Uterus (tissue), 4 donors: ENCODE measurements around the gene TAF12. TPM values are rescaled to one million over a fixed set of nuclear protein-coding genes. Genes with fewer than 3 reads are reported as not detected.
"Not testable (repeated sequence)": the region's sequence is repeated elsewhere in the genome, so short reads cannot be mapped to it uniquely, and the experiment has no call there.

ENCODE experiments used
- DNase-seq, 2 donors: peaks; one replicate each; pipeline ENCODE4 v3.0.0-alpha.2; 2019 to 2020
- H3K27ac ChIP-seq, 2 donors: fragments of 200-600 bp; sonication (generic); 1 replicate in 1 of 2; 2 replicates in 1 of 2; pipeline ENCODE4 v1.5.1; 2016 to 2018
- H3K27me3 ChIP-seq, 2 donors: fragments of 200-600 bp; sonication (generic); one replicate each; pipeline ENCODE4 v1.5.1; 2018 to 2019; ENCODE audit warnings: control low read depth in 1 of 2
- H3K36me3 ChIP-seq, 2 donors: fragments of 200-600 bp; sonication (generic); one replicate each; pipeline ENCODE4 v1.5.1; 2019; ENCODE audit warnings: control low read depth in 1 of 2
- H3K4me1 ChIP-seq, 2 donors: fragments of 200-600 bp; sonication (generic); one replicate each; pipeline ENCODE4 v1.5.1; 2018 to 2019; ENCODE audit warnings: control low read depth in 1 of 2
- H3K4me3 ChIP-seq, 2 donors: fragments of 200-600 bp; sonication (generic); 1 replicate in 1 of 2; 2 replicates in 1 of 2; pipeline ENCODE4 v1.5.1; 2018 to 2019; ENCODE audit warnings: mild to moderate bottlenecking in 1 of 2
- H3K9me3 ChIP-seq, 2 donors: fragments of 200-600 bp; sonication (generic); one replicate each; pipeline ENCODE4 v1.5.1; 2019; ENCODE audit warnings: control low read depth in 1 of 2
- CTCF ChIP-seq, 4 experiments: fragments of 200-600 bp in 2 of 4; fragments of 450-650 bp in 2 of 4; sonication (generic) in 2 of 4; IDR thresholded peaks; one replicate each; pipeline ENCODE4 v1.5.1; 2016 to 2019; ENCODE audit warnings: antibody characterized with exemption in 4 of 4, mild to moderate bottlenecking in 2 of 4, moderate library complexity in 1 of 4
- POLR2A ChIP-seq, 2 donors: fragments of 450-650 bp; IDR thresholded peaks; one replicate each; pipeline ENCODE4 v1.6.1; 2016; ENCODE audit warnings: antibody characterized with exemption in 2 of 2, mild to moderate bottlenecking in 1 of 2, moderate library complexity in 1 of 2
- intact Hi-C: fragments of 100-400 bp; cut with DNase I; formaldehyde crosslinking; loops from one replicate; pipeline ENCODE4 v1.15.1; 2023; ENCODE audit warnings: low total_unique reads
- total RNA-seq, 4 donors: library from RNA; depleted of rRNA in 3 of 4; stranded (reverse); fragments of >200 nt in 3 of 4; gene quantifications; one replicate each; pipeline versions ENCODE4 v1.1.0 to v1.2.4, GENCODE V29; 2014 to 2023
- donor health status: DM: yes; HTN: yes; CAD: no.

TAF12 gene
- total RNA-seq, 4 donors from 2014 or later = 5.3 to 24.4 (median 13.7) TPM

GRCh38 chr1:28648474-28649198 is 5.8 kb upstream of the TAF12 start, which contains the start of gene RNU11:
Gene RNU11, plus strand, starts transcription at chr1:28648600.
- DNase-seq = peak; percentile 83 to 93
- Histone ChIP-seq H3K4me3 (peak within 1 kb of the TSS; percentile 28 to 39), H3K9me3 (no peaks in the 10 kb centered on the region), H3K36me3 (no peaks in the 10 kb centered on the region), H3K27me3 (no peaks in the 10 kb centered on the region), H3K4me1 (peaks cover 3 to 4% of the 10 kb centered on the region in 2 donors), H3K27ac (peak within 1 kb of the TSS; percentile 90 to 95)
- intact Hi-C loops = no loop called here
- TF ChIP-seq CTCF (IDR thresholded peaks at IDR 0.05) = peak in 1 of 4 experiments; percentile 7
- TF ChIP-seq POLR2A (IDR thresholded peaks at IDR 0.05) = peak; percentile 90 to 96

- no peaks in the 10 kb centered on the region for H3K27me3 ChIP-seq
- intact Hi-C loops = no loop called here
- DNase-seq = peak; percentile 88 to 92
- H3K27ac ChIP-seq = peak overlapping the region; percentile 90 to 95
- no peaks in the 10 kb centered on the region for H3K36me3 ChIP-seq
- H3K4me1 ChIP-seq = peaks cover 3 to 4% of the 10 kb centered on the region in 2 donors
- H3K9me3 ChIP-seq = no peaks in the 10 kb centered on the region
- H3K4me3 ChIP-seq = peak overlapping the region; percentile 28 to 39
- TF ChIP-seq CTCF (IDR thresholded peaks at IDR 0.05) (peak in 1 of 4 experiments; percentile 4), POLR2A (IDR thresholded peaks at IDR 0.05) (no peak)
These were observed 5.2 kb upstream of the TAF12 start for GRCh38 chr1:28648008-28648473.

GRCh38 chr1:28646040-28646439 is 3.2 kb upstream of the TAF12 start:
- DNase-seq = no peak
- Histone ChIP-seq H3K4me3 (no peak overlapping the region), H3K27me3 (no peaks in the 10 kb centered on the region), H3K36me3 (no peaks in the 10 kb centered on the region), H3K4me1 (peaks cover 8% of the 10 kb centered on the region in 2 donors), H3K27ac (no peak overlapping the region), H3K9me3 (no peaks in the 10 kb centered on the region)
- TF ChIP-seq POLR2A (IDR thresholded peaks at IDR 0.05) (no peak), CTCF (IDR thresholded peaks at IDR 0.05) (no peak)
- intact Hi-C loops = no loop called here

- H3K4me1 ChIP-seq = peaks cover 8 to 11% of the 10 kb centered on the region in 2 donors
- intact Hi-C loops, H3K27me3 ChIP-seq, H3K9me3 ChIP-seq, DNase-seq, H3K36me3 ChIP-seq, H3K4me3 ChIP-seq, H3K27ac ChIP-seq: not testable (repeated sequence)
These were observed 2.5 kb upstream of the TAF12 start for GRCh38 chr1:28645406-28645805.

GRCh38 chr1:28644494-28644893 is 1.6 kb upstream of the TAF12 start:
- H3K27me3 ChIP-seq = no peaks in the 10 kb centered on the region
- TF ChIP-seq CTCF (IDR thresholded peaks at IDR 0.05) (no peak), POLR2A (IDR thresholded peaks at IDR 0.05) (no peak)
- no peak overlapping the region for H3K4me3 ChIP-seq
- peak overlapping the region; percentile 79 to 86 for H3K27ac ChIP-seq
- H3K36me3 ChIP-seq = no peaks in the 10 kb centered on the region
- peaks cover 8 to 11% of the 10 kb centered on the region in 2 donors for H3K4me1 ChIP-seq
- no peak for DNase-seq
- intact Hi-C loops = no loop called here
- H3K9me3 ChIP-seq = no peaks in the 10 kb centered on the region
